SK-MEL-5 (cell line): ENCODE data around the gene MAP7D1. TPM values are rescaled to one million over a fixed set of nuclear protein-coding genes. Genes with fewer than 3 reads are reported as not detected.

ENCODE experiments used
- DNase-seq: peaks from one replicate; pipeline ENCODE4 v3.0.0-alpha.2; 2016; ENCODE audit warnings: low read depth, low spot score
- in situ Hi-C: cut with HindIII; loops from 2 replicates; pipeline ENCODE4 v1.10.0; 2016; ENCODE audit warnings: low sequenced_read_pairs, high pct_unique_total_duplicates, low pct_unique_long_range_greater_than_20kb
- total RNA-seq: library from RNA; depleted of rRNA; stranded (reverse); fragments of >200 nt; shearing (Covaris generic); gene quantifications from 2 replicates; pipeline ENCODE4 v1.2.3, GENCODE V29; 2014

The MAP7D1 gene
- total RNA-seq, 1 experiment from 2014 or later, result 45.8 TPM

DNA sequence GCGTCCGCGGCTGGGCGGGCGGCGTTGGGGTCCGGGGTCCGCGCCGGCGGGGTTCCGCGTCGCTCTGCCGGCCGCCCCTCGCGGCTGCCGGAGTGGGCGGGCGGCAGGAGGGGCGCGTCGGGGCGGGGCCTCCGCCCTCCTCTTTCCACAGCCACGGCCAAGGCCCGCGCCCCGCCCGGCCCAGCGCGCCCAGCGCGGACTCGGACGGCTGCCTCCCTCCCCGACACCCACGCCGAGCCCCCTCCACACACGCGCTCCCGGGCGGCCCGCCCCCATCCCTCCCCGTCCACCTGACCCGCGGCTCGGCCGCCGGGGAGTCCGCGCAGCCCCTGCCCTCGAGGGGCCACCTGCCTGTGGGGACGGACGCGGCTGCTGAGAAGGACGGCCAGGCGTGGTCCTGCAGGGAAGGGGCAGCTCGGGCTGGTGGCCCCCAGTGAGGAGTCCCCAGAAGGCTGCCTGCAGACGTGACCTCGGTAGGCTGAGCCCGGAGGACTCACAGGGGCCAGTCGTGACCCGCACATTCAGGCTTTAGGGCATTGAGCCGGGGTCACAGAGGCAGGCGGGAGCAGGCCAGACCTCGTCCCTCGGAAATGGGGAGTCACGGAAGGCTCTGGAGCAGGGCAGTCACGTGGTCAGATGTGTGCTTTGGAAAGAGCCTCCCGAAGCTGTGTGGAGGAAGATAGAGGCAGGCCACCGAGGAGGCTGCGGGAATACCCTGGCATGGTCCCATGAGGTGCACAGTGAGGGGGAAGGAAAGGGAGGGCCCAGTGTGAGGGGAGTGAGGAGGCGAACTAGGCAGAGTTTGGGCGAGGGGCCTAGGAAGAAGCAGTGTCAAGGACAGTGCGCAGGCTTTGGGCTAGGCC, 30.6 kb upstream of the MAP7D1 start, which contains the start of gene COL8A2:
Gene COL8A2, minus strand, starts transcription at position 94 of the 863 bp plus-strand sequence. CDS start 24,980 bp downstream, outside the sequence.
- in situ Hi-C loops, result no loop called here
- DNase-seq, result no peak

DNA sequence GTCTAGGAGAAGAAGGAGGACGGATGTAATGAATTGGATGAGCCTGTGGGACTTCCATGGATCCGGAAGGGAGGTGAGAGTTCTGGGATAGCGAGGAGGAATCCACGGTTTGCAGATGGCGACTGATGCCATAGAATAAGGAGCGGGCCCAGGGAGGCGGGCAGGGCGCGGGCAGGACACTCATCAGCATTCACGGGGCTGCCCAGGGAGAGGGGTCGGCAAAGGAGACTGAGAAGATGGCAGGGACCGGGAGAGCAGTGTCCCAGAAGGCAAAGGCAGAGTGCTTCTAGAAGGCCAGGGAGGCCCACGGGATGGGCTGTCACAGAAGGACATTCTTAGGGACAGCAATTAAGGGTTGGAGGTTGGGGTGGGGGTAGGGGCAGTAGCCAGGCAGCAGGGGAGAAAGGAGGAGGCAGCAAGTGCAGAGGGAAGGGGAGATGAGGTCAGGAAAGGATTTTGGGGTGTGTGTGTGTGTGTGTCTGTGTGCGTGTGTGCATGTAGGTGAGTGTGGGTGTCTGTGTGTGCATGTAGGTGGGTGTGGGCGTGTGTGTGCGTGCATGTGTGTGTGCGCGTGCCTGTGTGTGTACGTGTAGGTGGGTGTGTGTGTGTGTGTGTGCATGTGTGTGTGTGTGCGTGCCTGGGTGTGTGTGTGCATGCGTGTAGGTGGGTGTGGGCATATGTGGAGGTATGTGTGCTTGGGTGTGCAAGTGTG, 29.8 kb upstream of the MAP7D1 start:
- in situ Hi-C loops, result no loop called here
- no peak for DNase-seq

DNA sequence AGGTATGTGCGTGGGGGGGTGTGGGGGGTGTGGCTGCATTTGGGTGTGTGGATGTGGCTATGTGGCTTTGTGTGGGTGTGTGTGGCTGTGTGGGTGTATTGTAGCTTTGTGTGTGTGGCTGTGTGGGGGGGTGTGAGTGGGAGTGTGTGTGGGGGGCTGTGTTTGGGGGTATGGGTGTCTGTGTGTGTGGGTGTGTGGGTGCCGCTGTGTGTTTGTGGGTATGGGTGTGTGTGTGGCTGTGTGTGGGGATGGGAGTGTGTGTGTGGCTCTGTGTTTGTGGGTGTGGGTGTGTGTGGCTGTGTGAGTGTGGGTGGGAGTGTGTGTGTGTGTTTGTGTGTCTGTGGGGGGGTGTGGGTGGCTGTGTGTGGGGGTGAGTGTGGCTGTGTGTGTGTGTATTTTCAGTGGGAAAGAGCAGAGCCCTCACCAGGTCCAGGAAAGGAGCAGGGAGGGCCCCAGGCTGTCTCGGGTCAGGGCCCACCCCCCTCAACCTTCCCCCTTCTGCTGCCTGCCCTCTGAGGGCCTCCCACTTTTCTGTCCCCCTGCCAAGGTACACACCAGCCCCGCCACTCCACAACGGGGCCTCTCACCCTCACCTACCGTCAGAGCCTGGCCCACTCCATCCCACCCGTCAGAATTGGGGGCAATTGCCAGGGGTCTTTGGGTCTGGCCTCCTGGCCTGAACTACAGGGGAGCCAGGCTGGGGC, 29.0 kb upstream of the MAP7D1 start:
- in situ Hi-C loops, result no loop called here
- no peak for DNase-seq

DNA sequence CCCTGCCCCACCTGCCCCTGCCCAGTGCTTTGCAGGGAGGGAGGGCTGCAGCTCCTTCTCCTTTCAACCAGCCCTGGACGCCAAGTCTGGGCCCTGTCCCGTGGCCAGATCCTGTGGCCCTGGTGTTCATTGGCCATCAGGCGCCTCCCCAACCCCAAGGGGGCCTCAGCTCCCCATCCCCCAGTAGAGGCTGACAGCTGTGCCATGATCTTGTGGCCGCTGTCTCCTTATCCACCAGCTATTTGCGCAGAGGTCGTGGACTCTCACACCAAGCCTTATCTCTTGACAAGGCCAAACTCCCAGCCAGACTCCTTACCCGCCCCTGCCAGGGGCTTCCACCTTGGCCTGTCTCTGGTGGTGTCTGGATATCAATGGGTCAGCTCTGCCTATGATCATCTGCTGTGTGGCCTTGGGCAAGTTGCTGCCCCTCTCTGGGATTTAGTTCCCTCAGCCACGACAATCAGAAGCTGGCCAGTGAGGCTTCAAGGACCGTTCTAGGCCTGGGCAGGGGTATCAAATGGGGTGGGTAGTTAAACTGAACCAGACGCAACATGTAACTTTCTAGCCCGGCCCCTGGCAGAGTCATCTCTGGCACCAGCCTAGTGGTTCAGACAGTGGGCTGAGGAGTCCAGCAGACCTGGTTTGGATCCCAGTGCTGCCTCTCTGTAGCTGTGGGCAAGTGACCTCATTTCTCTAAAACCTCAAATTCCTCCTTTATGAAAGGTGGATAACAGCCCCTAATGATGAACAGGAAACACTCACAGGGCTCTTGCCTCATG, 27.6 kb upstream of the MAP7D1 start:
- in situ Hi-C loops, result no loop called here
- no peak for DNase-seq

DNA sequence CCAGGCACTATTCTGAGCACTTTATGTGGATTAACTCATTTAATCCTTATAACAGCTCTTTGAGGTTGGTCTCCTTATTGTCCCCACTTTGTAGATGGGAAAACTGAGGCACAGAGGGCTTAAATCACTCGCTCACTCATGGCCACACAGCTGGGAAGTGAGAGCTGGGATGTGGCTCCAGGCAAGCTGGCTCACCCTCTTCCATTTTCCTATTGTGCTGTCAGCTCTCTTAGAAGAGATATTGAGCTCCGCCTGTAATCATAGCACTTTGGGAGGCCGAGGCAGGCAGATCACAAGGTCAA, 27.1 kb upstream of the MAP7D1 start:
- in situ Hi-C loops, result no loop called here
- DNase-seq, result no peak

DNA sequence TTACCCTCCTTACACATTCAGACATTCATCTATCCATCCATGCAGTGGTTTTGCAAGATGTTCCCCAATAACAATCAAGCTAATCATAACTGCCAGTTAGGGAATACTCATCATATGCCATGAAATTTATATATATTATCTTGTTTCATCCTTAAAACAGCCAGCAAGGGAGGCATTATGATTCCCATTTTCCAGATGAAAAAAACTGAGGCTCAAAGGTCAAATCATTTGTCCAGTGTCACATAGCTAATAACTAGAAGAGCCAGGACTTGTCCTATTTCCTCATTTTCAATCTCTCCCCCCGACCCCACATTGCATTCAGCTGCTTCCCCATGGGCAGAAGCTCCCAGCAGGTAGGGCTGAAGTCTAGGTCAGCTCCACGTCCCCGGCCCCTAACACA, 23.9 kb upstream of the MAP7D1 start:
- DNase-seq, result no peak
- in situ Hi-C loops, result no loop called here

DNA sequence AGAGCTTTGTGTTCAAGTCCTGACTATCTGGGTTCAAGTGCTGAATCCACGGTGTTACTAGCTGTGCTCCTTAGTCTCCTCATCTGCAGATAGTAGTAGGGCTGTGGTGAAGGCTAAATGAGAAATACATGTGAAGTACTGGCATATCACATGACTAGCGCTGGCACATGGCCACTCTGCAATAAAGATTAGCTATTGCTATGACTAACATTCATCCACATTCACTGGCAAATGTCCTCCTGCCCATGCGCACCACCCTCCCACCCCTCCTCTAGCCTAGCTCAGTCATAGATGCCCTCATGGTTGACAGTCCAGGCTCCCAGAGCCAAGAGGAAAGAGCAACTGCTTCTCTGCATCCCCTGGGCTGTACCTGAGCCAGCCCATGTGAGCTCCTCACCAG, 22.5 kb upstream of the MAP7D1 start:
- in situ Hi-C loops, result no loop called here

DNA sequence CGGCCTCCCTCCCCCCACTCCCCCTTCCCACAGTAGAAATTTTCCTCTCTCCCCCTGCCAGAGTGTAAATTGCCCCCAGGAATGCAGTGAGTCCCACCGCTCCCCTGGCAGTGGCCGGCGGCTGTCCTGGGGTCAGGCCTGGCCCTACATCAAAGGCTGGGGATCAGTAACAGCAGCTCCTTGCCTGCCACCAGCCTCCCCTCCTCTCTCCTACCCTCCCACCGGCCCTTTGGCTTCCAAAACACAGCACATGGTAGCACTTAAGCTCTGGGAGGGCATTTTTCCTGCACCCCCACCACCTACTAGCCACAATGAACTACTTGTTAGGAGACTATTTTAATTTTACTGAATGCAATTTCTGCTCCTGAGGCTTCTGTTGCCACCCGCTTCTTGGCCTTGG, 21.9 kb upstream of the MAP7D1 start:
- DNase-seq, result no peak
- in situ Hi-C loops, result no loop called here

More for the DNA sequence above, 22.5 kb upstream of the MAP7D1 start:
- DNase-seq, result peak; percentile 52

DNA sequence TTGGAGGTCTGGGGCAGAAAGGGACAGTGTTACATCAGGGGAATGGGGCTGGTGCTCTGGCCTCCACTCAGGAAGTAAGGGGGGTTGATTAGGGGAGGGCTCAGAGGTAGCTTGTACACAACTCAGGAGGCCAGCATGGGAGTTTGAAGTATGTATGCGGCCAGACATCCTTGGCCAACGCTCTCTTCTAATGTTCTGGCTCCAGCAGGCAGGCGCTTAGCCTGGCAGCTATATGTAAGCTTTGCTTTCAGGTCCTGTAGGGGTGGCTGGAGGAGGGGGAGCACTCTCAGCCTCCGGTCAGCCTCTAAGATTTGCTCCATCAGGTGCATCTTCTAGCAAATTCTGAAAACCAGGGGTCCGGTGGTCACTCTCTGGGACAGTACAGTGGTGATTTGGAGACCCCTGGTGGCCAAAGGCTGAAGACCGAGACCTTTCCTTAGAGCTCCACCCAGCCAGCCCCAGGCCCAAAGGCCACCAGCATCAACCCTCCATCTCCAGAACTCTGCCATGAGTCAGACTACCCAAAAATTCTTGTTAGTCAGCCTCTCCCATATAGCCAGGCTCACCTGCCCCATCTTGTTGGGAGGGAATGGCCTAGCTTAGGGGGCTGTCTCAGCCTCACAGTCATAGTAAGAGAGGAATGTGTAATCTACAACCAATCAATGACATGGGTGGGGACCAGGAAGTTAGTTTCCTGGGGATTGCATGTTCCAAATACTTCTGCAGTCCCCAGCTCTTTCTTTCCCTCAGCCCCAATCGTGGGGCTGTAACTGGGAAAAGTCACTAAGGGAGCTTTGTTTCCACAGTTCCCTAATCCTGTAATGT, 21.2 kb upstream of the MAP7D1 start:
- in situ Hi-C loops, result no loop called here
- DNase-seq, result peak; percentile 71

DNA sequence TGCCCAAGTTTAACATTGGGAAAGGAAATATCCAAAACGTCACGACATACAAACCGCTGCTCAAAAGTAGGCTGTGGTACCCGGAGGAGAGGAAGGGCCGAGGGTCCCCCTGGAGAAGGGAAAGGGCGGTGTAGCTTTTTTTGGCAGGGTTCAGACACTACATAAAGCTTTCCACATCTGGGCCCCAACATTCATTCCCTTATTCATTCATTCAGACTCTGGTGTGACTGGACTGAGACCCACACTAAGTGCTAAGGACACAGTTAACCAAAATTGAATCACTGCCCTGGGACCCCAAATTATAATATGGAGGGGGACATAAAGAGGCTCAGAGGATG, 20.7 kb upstream of the MAP7D1 start:
- DNase-seq, result no peak
- in situ Hi-C loops, result no loop called here

DNA sequence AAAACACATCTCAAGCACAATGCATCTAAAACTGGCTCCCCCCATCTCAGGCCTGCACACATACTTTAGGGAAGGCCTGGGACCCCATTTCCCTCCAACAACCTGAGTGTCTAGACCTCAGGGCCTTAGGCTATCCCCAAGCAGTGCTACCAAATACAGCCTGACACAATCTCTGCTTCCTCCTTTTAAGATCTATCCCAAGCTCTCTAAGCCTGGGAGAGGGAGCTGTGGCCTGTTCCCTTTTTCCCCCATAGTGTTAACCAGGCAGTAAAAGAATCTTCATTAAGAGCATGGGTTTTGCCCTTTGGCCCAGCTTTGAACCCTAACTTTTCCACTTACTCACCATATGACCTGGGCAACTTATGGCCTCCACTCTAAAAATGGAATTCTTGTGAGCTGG, 20.2 kb upstream of the MAP7D1 start:
- in situ Hi-C loops, result no loop called here
- no peak for DNase-seq

DNA sequence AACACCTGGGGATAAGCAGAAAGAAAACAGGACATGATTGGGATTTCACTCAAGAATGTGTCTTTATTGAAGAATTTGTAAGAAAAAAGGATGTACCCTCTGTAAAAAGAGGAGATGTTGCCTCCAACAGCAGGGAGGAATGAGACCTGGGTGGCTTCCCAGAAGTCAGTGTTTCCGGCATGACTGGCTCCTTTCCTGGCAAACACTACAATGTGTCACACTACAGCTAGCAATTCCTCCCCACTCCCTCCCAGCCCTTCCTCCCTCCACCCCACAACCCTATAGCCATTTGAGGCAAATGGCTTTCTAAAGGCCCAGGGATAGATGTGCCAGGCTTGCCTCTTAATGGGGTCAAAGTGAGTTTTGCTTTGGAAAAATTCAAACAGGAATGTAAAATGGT, 19.4 kb upstream of the MAP7D1 start:
- no peak for DNase-seq
- in situ Hi-C loops, result no loop called here

DNA sequence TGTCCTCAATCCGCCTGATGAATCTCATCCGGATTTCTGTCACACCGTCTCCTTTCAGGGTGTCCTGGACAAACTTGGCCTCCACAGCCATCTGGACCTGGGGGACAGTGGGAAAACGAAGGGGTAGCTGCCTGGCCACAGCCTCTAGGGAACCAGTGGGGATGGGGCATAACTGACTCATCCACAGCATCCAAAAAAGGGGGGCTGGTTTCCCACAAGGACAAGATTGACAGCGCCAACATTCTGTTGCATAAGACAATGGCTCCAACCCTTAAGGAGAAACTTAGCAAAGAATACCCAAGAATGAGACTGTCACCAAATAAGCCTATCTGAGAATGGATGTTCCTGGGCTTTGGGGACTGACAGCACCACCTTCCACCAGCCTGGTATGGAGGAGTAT, 18.7 kb upstream of the MAP7D1 start:
- in situ Hi-C loops, result no loop called here
- no peak for DNase-seq

DNA sequence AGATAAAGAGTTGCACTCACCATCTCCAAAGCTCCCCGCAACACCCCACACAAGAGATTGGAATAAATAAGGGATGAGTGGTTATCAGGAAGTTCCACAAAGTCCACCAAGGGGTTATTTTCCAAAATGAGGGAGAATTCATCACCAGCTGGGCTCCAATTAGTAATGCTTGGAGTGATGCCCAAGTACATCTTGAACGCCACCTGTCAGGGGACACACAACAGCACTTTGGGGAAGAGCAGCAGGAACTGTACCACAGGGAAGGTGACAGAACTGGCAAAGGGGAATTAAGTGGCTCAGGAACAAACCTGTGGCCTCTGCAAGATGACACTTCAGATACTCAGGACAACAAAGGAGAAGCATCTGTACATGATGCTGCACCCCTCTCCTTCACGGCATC, 18.2 kb upstream of the MAP7D1 start:
- no peak for DNase-seq
- in situ Hi-C loops, result no loop called here

DNA sequence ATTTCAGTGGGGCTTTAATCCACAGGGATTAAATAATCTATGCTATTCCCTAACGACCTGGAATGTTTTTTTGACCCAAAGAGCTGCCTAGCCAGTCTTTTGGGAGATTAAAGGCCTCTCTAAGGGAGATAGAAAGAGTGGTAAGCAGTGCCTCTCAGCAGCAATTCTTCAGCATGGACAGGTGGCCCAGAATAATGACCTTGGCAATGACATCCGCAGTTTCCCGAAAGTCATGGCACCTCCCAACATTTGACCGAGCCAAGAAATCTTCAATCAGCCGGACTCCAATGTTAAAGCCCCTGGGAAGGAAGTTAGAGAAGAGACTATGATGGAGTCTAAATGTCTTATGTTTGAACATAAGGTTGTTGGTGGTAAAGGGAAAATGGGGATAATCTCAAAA, 16.4 kb upstream of the MAP7D1 start:
- in situ Hi-C loops, result no loop called here
- no peak for DNase-seq

DNA sequence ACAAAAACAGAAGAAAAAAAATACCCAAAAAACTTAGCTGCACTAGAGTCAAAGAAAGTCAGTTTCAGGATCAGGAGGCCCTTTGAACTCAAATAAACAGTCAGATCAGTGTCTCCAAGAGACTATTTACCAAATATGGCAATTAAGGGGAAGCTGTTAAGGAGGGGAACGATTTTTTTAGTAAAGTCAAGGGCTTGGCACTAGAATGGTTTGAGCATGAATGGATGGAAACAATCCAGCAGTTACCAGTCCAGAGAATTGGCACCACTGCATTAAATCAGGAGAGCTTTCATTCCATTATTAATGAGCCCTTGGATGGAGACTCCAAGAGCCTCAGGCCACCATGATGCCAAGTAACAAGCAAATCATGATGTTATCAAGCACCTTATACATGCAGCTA, 13.8 kb upstream of the MAP7D1 start:
- in situ Hi-C loops, result no loop called here
- DNase-seq, result no peak

DNA sequence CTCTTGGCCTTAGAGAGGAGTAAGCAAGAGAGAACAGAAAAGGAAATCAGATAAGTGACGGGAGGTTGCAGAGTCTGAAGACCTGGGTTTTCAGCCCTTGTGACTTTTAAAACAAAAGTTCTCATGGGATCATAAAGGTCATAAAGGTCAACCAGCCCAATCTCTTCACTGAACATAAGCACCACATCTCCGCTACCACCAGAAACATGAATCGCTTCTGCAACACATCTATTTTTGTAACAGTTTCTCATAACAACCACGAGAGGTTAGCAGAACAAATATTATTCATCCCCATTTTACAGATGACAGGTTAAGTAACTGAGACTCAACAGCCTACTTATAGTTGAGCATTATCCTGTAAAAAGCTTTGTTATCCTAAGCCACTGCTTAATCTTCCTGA, 12.5 kb upstream of the MAP7D1 start:
- in situ Hi-C loops, result no loop called here
- no peak for DNase-seq
